ENCODE results near the gene MITF. TPM values are rescaled to one million over a fixed set of nuclear protein-coding genes. Genes with fewer than 3 reads are reported as not detected.

MITF gene
- polyA plus RNA-seq, 1 experiment: 30.9 TPM

GRCh38 chr3:69747511-69748258 lies 8.4 kb downstream of the MITF start:
- no peaks in the 10 kb centered on the region for H3K27me3 ChIP-seq (ENCODE audit: control insufficient read depth, insufficient read depth, low read length)
- H3K36me3 ChIP-seq (ENCODE audit: control insufficient read depth, insufficient read depth, low read length): no peaks in the 10 kb centered on the region
- H3K4me3 ChIP-seq (ENCODE audit: low read depth, low read length): no peak overlapping the region
- CTCF ChIA-PET: interaction anchor here (0.7 to 1.7 kb wide), 2 partner anchors 8 to 57 kb away, joined by 3 read pairs; partner anchors contain the start of gene MITF
- no peak for TF ChIP-seq CTCF (IDR thresholded peaks at IDR 0.05; ENCODE audit: insufficient read depth, low read depth, low read length)
- POLR2A ChIA-PET: no interaction called here
- no peak for DNase-seq (ENCODE audit: low read depth)

GRCh38 chr3:69748503-69748902 lies 9.2 kb downstream of the MITF start:
- Histone ChIP-seq H3K27me3 (ENCODE audit: control insufficient read depth, insufficient read depth, low read length) (no peaks in the 10 kb centered on the region), H3K4me3 (ENCODE audit: low read depth, low read length) (no peak overlapping the region), H3K36me3 (ENCODE audit: control insufficient read depth, insufficient read depth, low read length) (no peaks in the 10 kb centered on the region)
- TF ChIP-seq CTCF (IDR thresholded peaks at IDR 0.05; ENCODE audit: insufficient read depth, low read depth, low read length): no peak
- no peak for DNase-seq (ENCODE audit: low read depth)
- POLR2A ChIA-PET: interaction anchor here (0.6 kb wide), 1 partner anchor 662 kb away, joined by 3 read pairs; no protein-coding TSS in a partner anchor
- CTCF ChIA-PET: interaction anchor here (1.7 kb wide), 1 partner anchor 9 kb away, joined by 3 read pairs; the partner anchor contains the start of gene MITF

- H3K4me3 ChIP-seq (ENCODE audit: low read depth, low read length): no peak overlapping the region
- H3K36me3 ChIP-seq (ENCODE audit: control insufficient read depth, insufficient read depth, low read length): no peaks in the 10 kb centered on the region
- no peaks in the 10 kb centered on the region for H3K27me3 ChIP-seq (ENCODE audit: control insufficient read depth, insufficient read depth, low read length)
- ChIA-PET POLR2A (no interaction called here), CTCF (interaction anchor here (1.5 kb wide), 1 partner anchor 14 kb away, joined by 4 read pairs; no protein-coding TSS in a partner anchor)
- no peak for DNase-seq (ENCODE audit: low read depth)
- no peak for TF ChIP-seq CTCF (IDR thresholded peaks at IDR 0.05; ENCODE audit: insufficient read depth, low read depth, low read length)
These were observed 10.2 kb downstream of the MITF start for GRCh38 chr3:69749461-69749860.

GRCh38 chr3:69750549-69750948 lies 11.3 kb downstream of the MITF start:
- Histone ChIP-seq H3K36me3 (ENCODE audit: control insufficient read depth, insufficient read depth, low read length) (no peaks in the 10 kb centered on the region), H3K27me3 (ENCODE audit: control insufficient read depth, insufficient read depth, low read length) (no peaks in the 10 kb centered on the region), H3K4me3 (ENCODE audit: low read depth, low read length) (no peak overlapping the region)
- POLR2A ChIA-PET: no interaction called here
- no peak for DNase-seq (ENCODE audit: low read depth)
- CTCF ChIA-PET: interaction anchor here (0.9 kb wide), 1 partner anchor 8 kb away, joined by 4 read pairs; no protein-coding TSS in a partner anchor
- no peak for TF ChIP-seq CTCF (IDR thresholded peaks at IDR 0.05; ENCODE audit: insufficient read depth, low read depth, low read length)

GRCh38 chr3:69751074-69751476 lies 11.8 kb downstream of the MITF start:
- H3K36me3 ChIP-seq (ENCODE audit: control insufficient read depth, insufficient read depth, low read length): no peaks in the 10 kb centered on the region
- H3K27me3 ChIP-seq (ENCODE audit: control insufficient read depth, insufficient read depth, low read length): no peaks in the 10 kb centered on the region
- CTCF ChIA-PET: no interaction called here
- no peak for TF ChIP-seq CTCF (IDR thresholded peaks at IDR 0.05; ENCODE audit: insufficient read depth, low read depth, low read length)
- no peak for DNase-seq (ENCODE audit: low read depth)
- POLR2A ChIA-PET: no interaction called here
- no peak overlapping the region for H3K4me3 ChIP-seq (ENCODE audit: low read depth, low read length)
